Ishikawa (cell line): Measurements from ENCODE around the gene IGSF9.

ENCODE experiments used
- CEBPB ChIP-seq: IDR thresholded peaks from 2 replicates; pipeline ENCODE4 v1.6.1; 2012
- EGR1 ChIP-seq: IDR thresholded peaks from 2 replicates; pipeline ENCODE4 v1.6.1; 2012
- EP300 ChIP-seq: IDR thresholded peaks from 2 replicates; pipeline ENCODE4 v1.6.1; 2012; ENCODE audit warnings: borderline replicate concordance
- TEAD4 ChIP-seq: IDR thresholded peaks from 2 replicates; pipeline ENCODE4 v1.6.1; 2012
- YY1 ChIP-seq: IDR thresholded peaks from 2 replicates; pipeline ENCODE4 v1.6.1; 2012; ENCODE audit warnings: low read depth
- TF ChIP-seq, protein P1 (sequence below): IDR thresholded peaks from 2 replicates; pipeline ENCODE4 v1.6.1; 2012
- TF ChIP-seq, protein P2 (sequence below): IDR thresholded peaks from 2 replicates; pipeline ENCODE4 v1.6.1; 2012; ENCODE audit warnings: low read depth, mild to moderate bottlenecking

DNA sequence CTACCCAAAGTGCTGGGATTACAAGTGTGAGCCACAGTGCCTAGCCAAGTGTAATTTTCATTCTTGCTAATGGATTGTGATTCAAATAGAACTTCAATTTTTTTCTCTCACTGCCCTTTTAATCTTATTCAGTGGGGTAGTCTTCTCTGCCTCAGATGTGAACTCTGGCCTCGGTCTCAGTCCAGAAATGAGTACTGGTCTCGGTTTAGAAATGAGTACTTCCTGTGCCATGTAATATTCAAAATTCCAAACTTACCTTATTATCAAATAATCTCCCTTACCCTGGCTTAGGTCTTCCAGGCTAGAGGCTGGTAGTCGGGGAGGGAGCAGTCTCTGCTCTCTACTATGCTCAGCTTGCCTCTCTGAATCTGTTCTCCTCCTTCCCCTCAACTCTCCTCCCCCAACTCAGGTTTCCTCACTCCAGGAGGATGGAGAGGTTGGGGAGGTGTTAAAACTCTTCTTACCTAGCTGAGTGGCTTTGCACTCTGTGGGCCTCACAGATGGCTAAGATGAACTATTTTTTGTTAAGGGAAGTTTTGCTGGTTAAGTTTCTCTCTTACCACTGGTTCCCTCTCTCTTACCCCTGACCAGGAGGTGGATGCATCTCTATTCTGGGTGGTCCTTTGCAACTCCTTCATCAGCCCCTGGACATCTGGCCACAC, 13.4 kb upstream of the IGSF9 start:
- TF ChIP-seq YY1 (no peak), EGR1 (no peak), EP300 (no peak), CEBPB (no peak), TEAD4 (no peak)
- TF ChIP-seq, protein P1, sequence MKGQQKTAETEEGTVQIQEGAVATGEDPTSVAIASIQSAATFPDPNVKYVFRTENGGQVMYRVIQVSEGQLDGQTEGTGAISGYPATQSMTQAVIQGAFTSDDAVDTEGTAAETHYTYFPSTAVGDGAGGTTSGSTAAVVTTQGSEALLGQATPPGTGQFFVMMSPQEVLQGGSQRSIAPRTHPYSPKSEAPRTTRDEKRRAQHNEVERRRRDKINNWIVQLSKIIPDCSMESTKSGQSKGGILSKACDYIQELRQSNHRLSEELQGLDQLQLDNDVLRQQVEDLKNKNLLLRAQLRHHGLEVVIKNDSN = no peak
- TF ChIP-seq, protein P2, sequence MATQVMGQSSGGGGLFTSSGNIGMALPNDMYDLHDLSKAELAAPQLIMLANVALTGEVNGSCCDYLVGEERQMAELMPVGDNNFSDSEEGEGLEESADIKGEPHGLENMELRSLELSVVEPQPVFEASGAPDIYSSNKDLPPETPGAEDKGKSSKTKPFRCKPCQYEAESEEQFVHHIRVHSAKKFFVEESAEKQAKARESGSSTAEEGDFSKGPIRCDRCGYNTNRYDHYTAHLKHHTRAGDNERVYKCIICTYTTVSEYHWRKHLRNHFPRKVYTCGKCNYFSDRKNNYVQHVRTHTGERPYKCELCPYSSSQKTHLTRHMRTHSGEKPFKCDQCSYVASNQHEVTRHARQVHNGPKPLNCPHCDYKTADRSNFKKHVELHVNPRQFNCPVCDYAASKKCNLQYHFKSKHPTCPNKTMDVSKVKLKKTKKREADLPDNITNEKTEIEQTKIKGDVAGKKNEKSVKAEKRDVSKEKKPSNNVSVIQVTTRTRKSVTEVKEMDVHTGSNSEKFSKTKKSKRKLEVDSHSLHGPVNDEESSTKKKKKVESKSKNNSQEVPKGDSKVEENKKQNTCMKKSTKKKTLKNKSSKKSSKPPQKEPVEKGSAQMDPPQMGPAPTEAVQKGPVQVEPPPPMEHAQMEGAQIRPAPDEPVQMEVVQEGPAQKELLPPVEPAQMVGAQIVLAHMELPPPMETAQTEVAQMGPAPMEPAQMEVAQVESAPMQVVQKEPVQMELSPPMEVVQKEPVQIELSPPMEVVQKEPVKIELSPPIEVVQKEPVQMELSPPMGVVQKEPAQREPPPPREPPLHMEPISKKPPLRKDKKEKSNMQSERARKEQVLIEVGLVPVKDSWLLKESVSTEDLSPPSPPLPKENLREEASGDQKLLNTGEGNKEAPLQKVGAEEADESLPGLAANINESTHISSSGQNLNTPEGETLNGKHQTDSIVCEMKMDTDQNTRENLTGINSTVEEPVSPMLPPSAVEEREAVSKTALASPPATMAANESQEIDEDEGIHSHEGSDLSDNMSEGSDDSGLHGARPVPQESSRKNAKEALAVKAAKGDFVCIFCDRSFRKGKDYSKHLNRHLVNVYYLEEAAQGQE = no peak
